HUES6 (cell line): ENCODE measurements around the gene MKI67.
A peak's percentile ranks its signal among the peaks of the same experiment; 100 is the strongest.

Experiments
- H3K27ac ChIP-seq: 2 replicates; pipeline ENCODE4 v1.7.0; 2013; ENCODE audit warnings: low read depth, mild to moderate bottlenecking, low read length, inconsistent platforms
- H3K27me3 ChIP-seq: 2 replicates; pipeline ENCODE4 v1.6.1; 2013; ENCODE audit warnings: low read length; ENCODE audit not compliant: control insufficient read depth, insufficient read depth
- H3K36me3 ChIP-seq: 2 replicates; pipeline ENCODE4 v1.6.1; 2013; ENCODE audit warnings: low read length; ENCODE audit not compliant: control insufficient read depth, insufficient read depth
- H3K4me1 ChIP-seq: 2 replicates; pipeline ENCODE4 v1.6.1; 2013; ENCODE audit warnings: low read length; ENCODE audit not compliant: control insufficient read depth, insufficient read depth
- H3K4me3 ChIP-seq: 2 replicates; pipeline ENCODE4 v1.5.1; 2013; ENCODE audit warnings: low read depth, low read length
- H3K9ac ChIP-seq: one replicate; pipeline ENCODE4 v1.6.1; 2013; ENCODE audit warnings: mild to moderate bottlenecking, low read length
- H3K9me3 ChIP-seq: 2 replicates; pipeline ENCODE4 v1.6.1; 2013; ENCODE audit warnings: low read depth, low read length; ENCODE audit not compliant: control insufficient read depth, insufficient read depth

MKI67 gene

GRCh38 chr10:128070721-128071416 lies 55.4 kb downstream of the MKI67 start:
- peaks cover 10% of the 10 kb centered on the region for H3K27me3 ChIP-seq
- no peak overlapping the region for H3K9ac ChIP-seq
- no peaks in the 10 kb centered on the region; the same call in 1 of the 2 replicates for H3K9me3 ChIP-seq
- H3K4me3 ChIP-seq: no peak overlapping the region
- H3K4me1 ChIP-seq: no peaks in the 10 kb centered on the region
- no peaks in the 10 kb centered on the region; the same call in 1 of the 2 replicates for H3K36me3 ChIP-seq
- no peak overlapping the region for H3K27ac ChIP-seq

GRCh38 chr10:128070161-128070560 lies 56.1 kb downstream of the MKI67 start:
- Histone ChIP-seq H3K4me1 (no peaks in the 10 kb centered on the region), H3K9me3 (no peaks in the 10 kb centered on the region; the same call in 1 of the 2 replicates), H3K36me3 (no peaks in the 10 kb centered on the region; the same call in 1 of the 2 replicates), H3K9ac (no peak overlapping the region), H3K4me3 (no peak overlapping the region), H3K27me3 (peaks cover 10% of the 10 kb centered on the region), H3K27ac (no peak overlapping the region)

- H3K9ac ChIP-seq: no peak overlapping the region
- H3K4me3 ChIP-seq: peak overlapping the region; percentile 29; the same call in 1 of the 2 replicates
- H3K9me3 ChIP-seq: no peaks in the 10 kb centered on the region; the same call in 1 of the 2 replicates
- peaks cover 10% of the 10 kb centered on the region for H3K27me3 ChIP-seq
- H3K36me3 ChIP-seq: no peaks in the 10 kb centered on the region; the same call in 1 of the 2 replicates
- no peak overlapping the region for H3K27ac ChIP-seq
- H3K4me1 ChIP-seq: no peaks in the 10 kb centered on the region; the same call in 1 of the 2 replicates
Observed at GRCh38 chr10:128069351-128070051, 56.7 kb downstream of the MKI67 start.

- Histone ChIP-seq H3K4me3 (no peak overlapping the region), H3K27me3 (peaks cover 10% of the 10 kb centered on the region), H3K27ac (no peak overlapping the region), H3K4me1 (peaks cover 8% of the 10 kb centered on the region), H3K9ac (no peak overlapping the region), H3K36me3 (no peaks in the 10 kb centered on the region; the same call in 1 of the 2 replicates), H3K9me3 (no peaks in the 10 kb centered on the region; the same call in 1 of the 2 replicates)
Observed at GRCh38 chr10:128068398-128069285, 57.6 kb downstream of the MKI67 start.

GRCh38 chr10:128067691-128068397 lies 58.4 kb downstream of the MKI67 start:
- Histone ChIP-seq H3K36me3 (no peaks in the 10 kb centered on the region; the same call in 1 of the 2 replicates), H3K4me3 (no peak overlapping the region), H3K27me3 (peaks cover 10% of the 10 kb centered on the region), H3K9ac (no peak overlapping the region), H3K9me3 (no peaks in the 10 kb centered on the region; the same call in 1 of the 2 replicates), H3K27ac (no peak overlapping the region), H3K4me1 (peaks cover 16% of the 10 kb centered on the region)

GRCh38 chr10:128066870-128067382 lies 59.3 kb downstream of the MKI67 start:
- H3K27ac ChIP-seq: no peak overlapping the region
- H3K27me3 ChIP-seq: peaks cover 10% of the 10 kb centered on the region
- no peaks in the 10 kb centered on the region; the same call in 1 of the 2 replicates for H3K36me3 ChIP-seq
- peaks cover 25% of the 10 kb centered on the region for H3K4me1 ChIP-seq
- no peaks in the 10 kb centered on the region; the same call in 1 of the 2 replicates for H3K9me3 ChIP-seq
- no peak overlapping the region for H3K4me3 ChIP-seq
- H3K9ac ChIP-seq: no peak overlapping the region

GRCh38 chr10:128065881-128066534 lies 60.2 kb downstream of the MKI67 start:
- Histone ChIP-seq H3K27ac (no peak overlapping the region), H3K4me3 (no peak overlapping the region), H3K36me3 (no peaks in the 10 kb centered on the region; the same call in 1 of the 2 replicates), H3K9me3 (no peaks in the 10 kb centered on the region; the same call in 1 of the 2 replicates), H3K4me1 (peaks cover 25% of the 10 kb centered on the region), H3K27me3 (peaks cover 10% of the 10 kb centered on the region), H3K9ac (no peak overlapping the region)

- H3K36me3 ChIP-seq: no peaks in the 10 kb centered on the region; the same call in 1 of the 2 replicates
- peaks cover 25% of the 10 kb centered on the region for H3K4me1 ChIP-seq
- no peaks in the 10 kb centered on the region; the same call in 1 of the 2 replicates for H3K9me3 ChIP-seq
- H3K27ac ChIP-seq: no peak overlapping the region
- no peak overlapping the region for H3K9ac ChIP-seq
- peaks cover 4% of the 10 kb centered on the region for H3K27me3 ChIP-seq
- no peak overlapping the region for H3K4me3 ChIP-seq
Observed at GRCh38 chr10:128064970-128065580, 61.1 kb downstream of the MKI67 start.

GRCh38 chr10:128064108-128064969 lies 61.9 kb downstream of the MKI67 start:
- peaks cover 25% of the 10 kb centered on the region for H3K4me1 ChIP-seq

More at GRCh38 chr10:128064108-128064969, 61.9 kb downstream of the MKI67 start:
- H3K27me3 ChIP-seq: no peaks in the 10 kb centered on the region
- no peak overlapping the region for H3K27ac ChIP-seq
- H3K36me3 ChIP-seq: no peaks in the 10 kb centered on the region; the same call in 1 of the 2 replicates
- H3K4me3 ChIP-seq: no peak overlapping the region
- no peak overlapping the region for H3K9ac ChIP-seq
- no peaks in the 10 kb centered on the region; the same call in 1 of the 2 replicates for H3K9me3 ChIP-seq
